HG02870 (cell line): ENCODE data around the gene MAGEB17.
"Not testable (repeated sequence)": the region's sequence is repeated elsewhere in the genome, so short reads cannot be mapped to it uniquely, and the experiment has no call there.

Source experiments
- ATAC-seq: cut with Tn5 transposase; IDR thresholded peaks from one replicate; pipeline ENCODE4 v1.9.1; 2021; ENCODE audit warnings: mild to moderate bottlenecking, moderate library complexity; ENCODE audit not compliant: unreplicated experiment

The MAGEB17 gene, protein sequence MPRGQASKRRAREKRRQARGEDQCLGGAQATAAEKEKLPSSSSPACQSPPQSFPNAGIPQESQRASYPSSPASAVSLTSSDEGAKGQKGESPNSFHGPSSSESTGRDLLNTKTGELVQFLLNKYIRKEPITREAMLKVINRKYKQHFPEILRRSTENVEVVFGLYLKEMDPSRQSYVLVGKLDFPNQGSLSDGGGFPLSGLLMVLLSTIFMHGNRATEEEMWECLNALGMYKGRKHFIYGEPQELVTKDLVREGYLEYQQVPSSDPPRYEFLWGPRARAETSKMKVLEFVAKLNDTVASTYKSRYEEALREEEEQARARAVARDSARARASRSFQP

DNA sequence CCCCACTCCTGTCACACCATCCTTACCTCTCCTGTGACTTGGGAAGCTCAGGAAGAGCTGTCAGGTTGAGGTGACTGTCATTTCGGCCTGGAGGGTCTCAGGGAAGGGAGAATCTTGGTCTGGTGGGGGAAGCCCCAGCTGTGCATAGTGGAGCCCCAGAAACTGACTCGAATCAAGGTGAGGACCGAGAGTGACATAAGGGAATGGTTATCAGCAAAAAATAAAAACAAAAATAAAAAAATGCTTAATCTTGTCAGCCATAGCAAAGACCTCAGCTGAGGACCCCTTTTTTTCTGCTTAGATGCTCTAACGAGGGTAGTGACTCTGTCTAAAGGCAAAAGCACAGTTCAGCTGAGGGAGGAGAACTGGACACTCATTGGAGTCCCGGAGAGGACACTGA lies at the start of gene MAGEB17:
Gene MAGEB17, plus strand, starts transcription at position 301 of the 400 bp plus-strand sequence. CDS start 2,902 bp downstream, outside the sequence.
- no peak for ATAC-seq

DNA sequence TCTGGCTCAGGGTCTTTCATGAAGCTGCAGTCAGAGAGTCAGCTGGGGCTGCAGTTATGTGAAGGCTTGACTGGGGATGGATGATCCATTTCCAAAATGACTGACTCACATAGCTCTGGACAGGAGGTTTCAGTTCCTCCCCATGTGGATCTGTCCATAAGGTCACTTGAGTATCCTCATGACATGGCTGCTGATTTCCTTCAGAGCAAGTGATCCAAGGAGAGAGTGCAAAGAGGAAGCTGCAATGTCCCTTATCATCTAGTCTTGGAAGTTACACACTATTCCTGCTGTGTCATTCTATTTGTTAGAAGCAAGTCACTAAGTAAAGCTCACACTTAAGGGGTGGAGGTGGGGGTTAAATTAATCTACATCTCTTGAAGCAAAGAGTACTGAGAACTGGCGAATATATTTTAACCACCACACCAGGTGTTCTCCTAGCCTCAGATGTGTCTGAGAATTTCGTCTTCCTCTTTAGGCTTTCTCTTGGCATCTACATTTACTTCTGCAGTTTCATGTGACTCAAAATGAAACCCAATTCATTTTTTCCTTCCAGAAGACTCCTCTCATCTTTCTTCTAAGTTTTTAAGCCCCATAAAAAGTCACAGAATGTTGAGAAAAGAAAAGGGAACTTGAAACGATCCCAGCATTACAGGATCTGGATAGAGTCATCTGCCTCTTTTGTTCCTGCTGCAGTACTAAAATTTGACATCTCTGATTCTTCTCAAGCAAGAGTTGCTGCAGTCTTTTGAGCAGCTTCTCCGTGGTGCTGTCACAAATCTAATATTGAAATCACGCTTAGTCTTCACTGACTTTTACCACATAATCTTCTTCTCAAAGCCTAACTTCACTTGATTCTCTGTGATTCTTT lies 47.7 kb upstream of the MAGEB17 start:
- peak; percentile 83 for ATAC-seq

DNA sequence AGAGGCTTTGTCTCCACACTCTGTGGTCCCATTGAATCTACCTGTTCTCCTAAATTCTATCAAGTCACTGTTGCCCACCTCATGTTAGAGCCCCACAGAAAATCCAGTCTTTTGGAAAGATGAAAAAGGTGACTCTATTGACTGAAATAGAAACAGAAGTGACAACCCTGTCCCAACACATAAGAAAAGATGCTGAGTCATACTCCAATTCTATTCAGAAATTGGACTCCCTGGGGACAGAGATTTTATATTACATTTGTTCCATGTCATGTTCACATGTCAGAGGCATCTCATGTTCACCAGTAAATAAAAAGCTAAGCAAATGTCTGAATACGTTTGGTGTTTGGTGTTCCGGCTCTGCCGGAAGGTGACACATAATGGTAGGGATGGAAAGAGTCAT lies 46.9 kb upstream of the MAGEB17 start:
- ATAC-seq: no peak

DNA sequence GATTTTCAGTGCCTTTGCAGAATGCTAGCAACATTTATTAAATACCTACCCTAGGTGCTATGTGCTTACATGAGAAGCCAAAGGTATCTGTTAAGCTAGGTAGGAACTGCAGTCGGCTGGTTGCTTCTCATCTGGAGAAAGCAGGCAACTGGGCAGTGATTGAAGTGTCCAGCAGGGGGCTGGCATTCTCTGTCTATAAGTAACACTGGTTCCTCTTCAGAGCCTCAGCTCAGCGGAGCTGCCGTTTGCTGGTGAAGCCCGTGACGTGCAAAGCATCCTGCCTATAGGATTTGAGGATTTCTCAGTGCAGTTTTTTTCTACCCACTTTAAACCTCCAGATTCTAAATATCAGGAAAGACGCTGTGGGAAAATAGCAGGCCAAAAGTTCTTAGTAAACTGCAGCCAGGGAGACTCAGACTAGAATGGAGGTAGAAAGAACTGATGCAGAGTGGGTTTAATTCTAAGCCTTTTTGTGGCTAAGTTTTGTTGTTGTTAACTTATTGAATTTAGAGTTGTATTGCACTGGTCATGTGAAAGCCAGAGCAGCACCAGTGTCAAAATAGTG lies 44.0 kb upstream of the MAGEB17 start, which contains the start of gene GRPR:
Gene GRPR, plus strand, starts transcription at position 344 of the 565 bp plus-strand sequence. CDS start 389 bp downstream, outside the sequence.
- peak; percentile 54 for ATAC-seq

DNA sequence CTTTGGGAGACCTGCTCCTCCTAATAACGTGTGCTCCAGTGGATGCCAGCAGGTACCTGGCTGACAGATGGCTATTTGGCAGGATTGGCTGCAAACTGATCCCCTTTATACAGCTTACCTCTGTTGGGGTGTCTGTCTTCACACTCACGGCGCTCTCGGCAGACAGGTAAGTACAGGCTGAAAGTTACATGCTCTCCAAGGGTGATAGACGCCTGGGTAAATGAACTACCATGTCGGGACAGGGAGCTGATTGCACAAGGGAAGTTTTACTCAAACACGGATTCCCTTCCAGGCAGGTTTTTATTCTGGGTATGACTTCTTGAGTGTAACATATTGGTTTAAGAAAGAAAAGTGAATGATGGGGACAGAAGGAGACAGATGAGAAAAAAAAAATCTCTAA lies 43.1 kb upstream of the MAGEB17 start:
- no peak for ATAC-seq

DNA sequence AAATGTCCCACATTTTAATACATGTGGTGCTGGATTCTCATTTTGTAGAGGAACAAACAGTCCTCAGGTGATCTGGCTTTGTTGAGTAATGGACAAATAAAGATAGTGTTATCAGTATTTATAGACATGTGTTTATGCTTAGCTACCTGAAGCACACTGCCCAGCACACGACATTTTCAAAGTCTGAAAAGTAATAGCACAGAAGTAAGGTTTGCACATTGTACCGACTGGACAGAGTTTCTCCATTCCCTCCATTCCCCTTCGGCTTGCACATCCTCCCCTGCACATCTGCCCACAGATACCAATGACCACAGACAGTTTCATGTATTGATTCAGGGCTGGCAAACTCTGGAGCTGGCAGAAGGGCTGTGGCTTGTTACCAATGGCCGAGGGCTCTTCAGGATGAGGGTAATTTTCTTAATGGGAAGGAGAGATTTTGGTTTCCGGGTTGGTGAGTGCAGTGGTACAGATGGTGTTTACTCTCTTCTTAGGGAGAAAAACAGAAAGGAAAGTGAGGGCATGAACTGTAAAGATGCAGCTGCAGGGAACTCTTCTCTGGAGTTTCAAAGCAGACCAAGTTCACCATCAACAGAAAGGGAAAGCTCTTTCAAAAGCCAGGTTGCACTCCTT lies 41.6 kb upstream of the MAGEB17 start:
- ATAC-seq: no peak

DNA sequence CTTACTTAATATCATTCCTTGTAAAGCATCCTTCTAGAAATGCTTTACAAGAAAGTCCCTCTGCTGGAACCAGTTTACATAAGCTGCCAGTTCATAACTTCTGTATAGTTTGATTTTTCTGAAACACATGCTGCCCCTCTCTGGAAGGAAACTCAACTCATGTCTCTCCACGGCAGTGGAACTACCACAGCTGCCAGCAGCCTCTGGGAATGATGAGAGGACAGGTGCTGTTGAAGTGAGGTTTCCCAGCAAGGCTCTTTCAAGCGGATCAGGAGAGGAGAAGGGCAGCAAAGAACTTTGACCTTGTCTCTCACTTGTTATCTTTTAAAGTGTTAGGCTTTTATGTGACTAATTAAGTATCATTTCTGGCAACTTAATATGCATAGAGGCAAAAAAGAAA lies 36.6 kb upstream of the MAGEB17 start:
- no peak for ATAC-seq

DNA sequence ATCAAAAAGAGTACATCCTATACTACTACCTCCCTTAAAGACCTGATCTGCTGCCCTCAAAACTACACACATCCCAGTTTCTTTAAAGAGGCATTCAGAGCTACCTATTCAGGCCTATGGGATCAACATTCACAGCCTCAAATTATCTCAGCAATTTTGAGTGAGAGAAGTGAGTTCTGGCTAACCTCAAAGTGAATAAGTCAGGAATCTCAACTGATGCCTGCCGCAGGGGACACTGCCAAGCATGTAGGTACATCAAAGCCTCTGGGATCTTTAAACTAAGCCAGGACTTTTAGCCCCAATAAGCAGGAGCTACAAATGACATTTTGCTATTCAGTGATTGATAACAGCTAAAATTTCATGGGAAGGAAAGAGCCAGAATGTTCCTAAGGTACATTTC lies 32.3 kb upstream of the MAGEB17 start:
- ATAC-seq: no peak

DNA sequence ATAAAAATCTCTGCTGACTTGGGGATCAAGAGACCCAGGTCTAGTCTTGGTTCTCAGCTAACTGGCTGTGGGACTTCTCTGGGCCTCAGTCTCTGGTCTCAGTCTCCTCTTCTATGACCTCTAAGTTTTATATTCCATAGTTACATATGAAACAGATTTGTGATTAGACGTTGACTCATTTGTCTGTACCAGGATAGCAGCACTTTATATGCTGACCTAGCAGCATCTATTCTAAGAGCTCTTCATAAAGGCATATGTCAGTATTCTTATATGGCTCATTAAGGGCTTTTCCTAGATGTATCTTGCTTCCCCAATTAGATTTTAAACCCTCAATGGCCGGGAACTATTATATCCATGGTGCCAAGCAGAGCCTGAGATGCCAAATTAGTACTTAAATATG lies 31.2 kb upstream of the MAGEB17 start:
- ATAC-seq: no peak

DNA sequence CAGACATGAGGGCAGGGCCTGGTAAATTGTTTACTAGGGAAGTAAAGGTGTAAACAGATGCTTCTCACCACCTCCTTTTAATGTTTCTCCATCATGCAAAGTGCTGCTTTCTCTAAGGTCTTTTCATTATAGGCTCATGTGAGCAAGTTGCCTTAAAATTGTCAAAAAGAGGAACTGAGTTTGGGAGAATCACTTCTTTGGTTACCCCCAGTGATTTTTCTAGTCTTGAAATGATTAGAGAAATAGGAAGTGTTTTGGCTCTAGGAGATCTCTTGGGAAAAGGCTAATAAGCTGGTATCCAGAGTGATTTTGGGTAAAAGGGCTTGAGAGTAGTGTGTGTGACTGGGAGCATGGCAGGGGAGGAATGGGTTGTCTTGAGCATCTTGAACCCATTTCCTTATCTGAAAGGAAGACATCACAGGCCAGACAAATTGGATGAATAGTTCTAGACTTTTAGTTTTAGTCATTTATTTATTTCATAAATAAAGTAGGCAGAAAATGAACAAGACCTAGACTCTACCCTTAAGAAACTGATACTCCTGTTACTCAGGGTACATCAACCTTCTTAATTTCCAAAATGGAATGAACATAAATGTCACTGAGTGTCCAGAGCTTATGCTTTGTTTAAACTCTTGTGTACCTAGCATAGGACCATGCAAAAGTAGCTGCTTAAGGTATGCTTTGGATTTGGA lies 29.7 kb upstream of the MAGEB17 start:
- peak; percentile 84 for ATAC-seq

DNA sequence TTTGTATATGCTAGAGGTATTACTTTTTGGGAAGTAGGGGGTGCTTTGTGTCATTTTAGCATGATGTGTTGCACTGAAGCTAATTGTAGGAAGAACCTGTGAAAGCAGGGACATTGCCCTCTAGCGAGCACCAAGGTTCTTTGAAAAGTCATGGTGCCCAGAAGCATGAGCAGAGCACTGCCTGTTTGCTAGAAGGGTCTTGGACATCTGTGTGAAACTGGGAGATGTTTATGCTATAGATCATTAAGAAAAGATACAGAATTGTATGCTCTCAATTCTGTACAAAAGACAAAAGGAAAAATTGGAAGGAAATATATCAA lies 29.2 kb upstream of the MAGEB17 start:
- ATAC-seq: peak; percentile 39

DNA sequence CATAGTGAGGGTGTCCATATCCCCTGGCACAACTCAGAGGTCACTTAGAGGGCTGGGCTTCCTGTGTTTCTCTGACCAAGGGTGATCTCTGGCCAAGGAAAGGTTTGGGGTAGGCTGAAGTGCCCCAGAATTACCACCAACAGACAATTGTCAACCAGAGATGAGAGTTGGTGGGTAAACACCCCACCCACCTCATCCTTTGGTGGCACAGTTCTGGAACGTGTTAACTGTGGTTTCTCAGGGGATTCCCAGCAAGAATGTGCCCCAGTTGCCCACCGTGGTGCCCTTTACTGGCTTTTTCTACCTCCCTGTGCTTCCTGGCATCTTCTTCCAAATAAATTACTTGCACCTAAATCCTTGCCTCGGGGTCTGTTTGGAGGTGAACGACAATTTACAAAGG lies 26.8 kb upstream of the MAGEB17 start:
- ATAC-seq: no peak

DNA sequence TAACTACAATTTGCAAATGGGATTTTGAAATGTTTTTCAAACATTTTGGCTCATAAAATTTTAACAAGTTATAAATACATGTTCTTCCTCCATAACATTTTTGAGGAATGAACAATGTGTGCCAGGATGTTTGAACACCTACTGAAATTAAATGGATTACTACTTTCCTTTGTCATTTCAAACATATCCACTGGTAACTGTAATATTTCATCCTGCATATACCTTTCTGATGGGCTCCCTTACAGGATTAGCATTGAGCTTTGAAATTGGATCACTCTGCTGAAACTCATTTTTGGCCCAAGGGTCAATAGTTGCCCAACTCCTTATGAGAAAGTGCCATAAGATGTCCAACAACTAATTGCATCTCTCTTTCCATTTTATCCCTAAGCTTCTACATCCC lies 26.3 kb upstream of the MAGEB17 start:
- ATAC-seq: no peak

DNA sequence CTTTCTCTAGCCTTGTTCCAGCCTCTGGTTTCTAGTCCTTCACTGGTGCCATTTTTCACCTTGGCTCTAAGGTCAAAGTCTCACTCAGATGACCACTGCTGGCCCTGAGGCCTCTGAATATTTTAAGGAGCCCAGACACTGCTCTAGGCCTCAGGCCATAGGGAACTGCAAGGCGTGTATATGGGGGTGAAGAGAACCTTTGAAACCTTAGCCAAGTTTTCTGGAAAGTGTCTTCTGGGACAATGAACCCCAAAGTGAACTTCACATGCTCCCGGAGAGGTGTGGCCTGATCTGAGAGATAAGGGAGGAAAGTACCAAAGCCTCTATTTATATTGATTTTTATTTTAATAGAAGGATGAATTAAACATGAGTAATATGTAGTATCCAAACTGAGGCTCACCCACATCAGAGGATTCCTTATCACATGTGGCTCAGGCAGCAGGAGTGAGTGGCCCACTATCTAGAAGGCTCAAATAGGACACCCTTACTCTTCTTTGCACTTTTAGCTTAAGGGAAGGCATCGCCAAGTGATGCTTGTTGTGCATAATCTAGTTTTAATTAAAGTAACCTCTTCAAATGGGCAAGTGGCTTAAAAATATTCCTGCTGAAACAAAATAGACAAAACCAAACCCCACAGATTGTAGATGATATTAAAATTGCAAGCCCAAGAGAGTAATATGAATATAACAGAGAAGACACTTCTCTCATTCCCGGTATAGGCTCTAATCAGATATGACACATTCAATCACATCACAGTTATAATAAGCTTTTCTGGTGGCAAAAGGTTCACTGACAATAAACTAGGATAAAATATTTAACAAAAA lies 25.6 kb upstream of the MAGEB17 start:
- ATAC-seq: no peak

DNA sequence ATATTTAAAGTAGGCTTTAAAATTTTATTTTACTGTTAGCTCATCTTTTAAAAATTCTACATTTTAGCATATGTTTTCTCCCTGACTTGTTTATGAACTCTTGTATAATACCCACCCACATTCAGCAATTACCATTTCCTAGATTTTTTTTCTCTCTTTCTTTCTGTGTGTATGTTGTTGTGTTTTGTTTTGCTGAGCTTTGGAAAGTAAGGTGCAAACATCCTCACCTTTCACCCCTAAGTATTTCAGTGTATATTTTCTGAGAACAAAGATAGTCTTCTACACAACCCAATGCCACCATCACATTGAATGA lies 25.1 kb upstream of the MAGEB17 start:
- no peak for ATAC-seq

DNA sequence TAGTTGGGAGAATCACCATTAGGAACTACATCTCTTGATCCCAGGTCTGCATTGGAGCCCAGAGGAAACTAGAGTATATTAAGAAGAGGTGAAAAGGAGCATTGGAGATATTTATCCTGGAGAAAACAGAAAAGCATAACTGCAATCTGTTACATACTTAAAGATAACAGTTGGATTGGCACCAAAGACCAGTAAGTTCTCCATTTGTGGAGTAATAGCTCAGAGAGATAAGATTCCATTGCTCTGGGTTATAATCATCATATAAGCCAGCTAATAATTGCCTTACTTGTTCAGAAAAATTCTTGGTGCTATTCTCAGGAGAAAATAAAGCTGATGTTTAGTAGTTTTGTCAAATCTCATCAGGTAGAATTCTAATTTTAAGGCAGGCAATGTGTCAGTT lies 23.3 kb upstream of the MAGEB17 start:
- ATAC-seq: no peak

DNA sequence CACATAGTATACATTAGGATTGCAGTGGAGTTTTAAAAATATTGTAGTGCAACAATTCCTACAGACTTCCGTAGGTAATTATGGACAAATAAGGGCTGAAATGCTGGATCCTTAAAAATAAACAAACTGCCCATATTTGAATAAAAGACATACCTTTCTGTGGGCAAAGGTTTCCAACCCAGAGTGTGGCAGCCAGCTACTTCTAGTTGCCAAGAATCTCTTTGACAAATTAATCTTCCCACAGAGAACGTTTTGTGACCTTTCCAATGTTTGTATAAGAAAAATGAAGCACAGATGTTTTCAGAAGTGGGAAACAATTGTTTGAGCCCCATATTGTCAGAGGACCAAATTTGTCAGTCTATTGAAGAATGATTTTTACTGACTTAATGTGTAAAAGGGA lies 22.9 kb upstream of the MAGEB17 start:
- no peak for ATAC-seq

DNA sequence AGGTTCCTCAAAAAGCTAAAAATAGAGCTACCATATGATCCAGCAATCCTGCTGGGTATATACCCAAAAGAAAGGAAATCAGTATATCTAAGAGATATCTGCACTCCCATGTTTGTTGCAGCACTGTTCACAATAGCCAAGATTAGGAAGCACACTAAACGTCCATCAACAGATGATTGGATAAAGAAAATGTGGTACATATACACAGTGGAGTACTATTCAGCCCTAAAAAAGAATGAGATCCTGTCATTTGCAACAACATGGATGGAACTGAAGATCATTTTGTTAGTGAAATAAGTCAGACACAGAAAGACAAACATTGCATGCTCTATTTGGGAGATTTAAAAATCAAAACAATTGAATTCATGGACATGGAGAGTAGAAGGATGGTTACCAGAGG lies 22.2 kb upstream of the MAGEB17 start:
- ATAC-seq: not testable (repeated sequence)

DNA sequence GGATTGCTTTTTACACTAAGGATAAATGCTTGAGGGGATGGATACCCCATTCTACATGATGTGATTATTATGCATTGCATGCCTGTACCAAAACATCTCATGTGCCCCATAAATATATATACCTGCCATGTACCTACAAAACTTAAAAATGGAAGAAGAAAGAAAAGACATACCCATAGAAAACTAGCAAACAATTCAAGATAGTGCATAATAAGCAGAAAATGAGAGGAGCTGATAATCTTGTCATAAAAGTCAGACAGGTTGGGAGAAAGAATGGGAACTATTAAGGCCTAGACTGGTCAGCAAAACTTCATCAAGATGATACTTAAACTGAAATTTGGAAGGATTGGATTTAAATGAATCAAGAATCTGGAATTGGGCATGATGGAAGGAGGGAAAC lies 21.6 kb upstream of the MAGEB17 start:
- ATAC-seq: no peak

DNA sequence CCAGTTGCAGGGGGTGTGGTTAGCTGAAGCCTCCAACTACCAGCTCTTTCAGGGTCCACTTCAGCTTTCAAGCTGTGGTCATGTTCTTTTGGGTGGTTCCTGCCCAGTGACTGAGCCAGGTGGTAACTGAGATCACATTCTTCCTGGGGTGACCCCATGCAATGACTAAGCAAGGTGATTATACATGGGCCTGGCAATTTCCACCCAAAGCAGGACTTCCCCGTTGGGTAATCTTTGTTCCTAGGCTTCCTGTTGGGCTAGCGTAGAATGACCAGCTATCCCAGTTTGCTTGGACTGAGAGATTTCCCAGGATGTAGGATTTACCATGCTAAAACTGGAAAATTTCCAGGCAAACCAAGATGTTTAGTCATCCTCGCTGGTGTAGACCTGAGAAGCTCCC lies 18.4 kb upstream of the MAGEB17 start:
- no peak for ATAC-seq
